Activated CD8-positive, alpha-beta memory T cell treated with anti-CD3 and anti-CD28 coated beads for 4 hours (primary cell): Measurements from ENCODE around the gene PINK1.
A peak's percentile ranks its signal among the peaks of the same experiment; 100 is the strongest.

ENCODE experiments used
- DNase-seq, 2 donors: peaks; one replicate each; pipeline ENCODE4 v3.0.0-alpha.2; 2020; ENCODE audit warnings: low read depth in 2 of 2

The PINK1 gene

GRCh38 chr1:20610970-20611369 is 22.3 kb upstream of the PINK1 start:
- DNase-seq, result no peak

DNA sequence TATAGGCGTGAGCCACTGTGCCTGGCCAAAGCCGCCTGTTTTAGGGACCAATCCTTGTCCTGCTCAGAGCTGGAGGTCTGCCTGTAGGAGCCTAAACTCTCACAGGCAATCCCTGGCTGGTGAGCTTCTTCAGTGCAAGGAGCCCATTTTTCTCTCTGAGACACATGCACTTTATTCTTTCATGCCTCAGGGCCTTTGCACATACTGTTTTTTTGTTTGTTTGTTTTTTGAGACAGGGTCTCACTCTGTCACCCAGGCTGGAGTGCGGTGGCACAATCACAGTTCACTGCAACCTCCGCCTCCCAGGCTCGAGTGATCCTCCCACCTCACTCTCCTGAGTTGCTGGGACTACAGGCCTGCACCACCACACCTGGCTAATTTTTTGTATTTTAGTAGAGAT is 21.6 kb upstream of the PINK1 start:
- no peak for DNase-seq

- no peak for DNase-seq
These were observed 21.0 kb upstream of the PINK1 start for GRCh38 chr1:20612221-20612746.

- no peak for DNase-seq
These were observed 19.1 kb upstream of the PINK1 start for GRCh38 chr1:20614131-20614579.

GRCh38 chr1:20615946-20616846 is 17.1 kb upstream of the PINK1 start:
- DNase-seq, result no peak

GRCh38 chr1:20616847-20617487 is 16.3 kb upstream of the PINK1 start:
- DNase-seq, result no peak

GRCh38 chr1:20618550-20618949 is 14.7 kb upstream of the PINK1 start:
- DNase-seq, result no peak

GRCh38 chr1:20619999-20620398 is 13.3 kb upstream of the PINK1 start:
- DNase-seq, result no peak

GRCh38 chr1:20621012-20621411 is 12.2 kb upstream of the PINK1 start:
- no peak for DNase-seq

GRCh38 chr1:20624709-20625108 is 8.5 kb upstream of the PINK1 start:
- DNase-seq, result no peak

GRCh38 chr1:20625176-20626097 is 7.8 kb upstream of the PINK1 start:
- no peak for DNase-seq

- no peak for DNase-seq
These were observed 7.2 kb upstream of the PINK1 start for GRCh38 chr1:20626098-20626427.

DNA sequence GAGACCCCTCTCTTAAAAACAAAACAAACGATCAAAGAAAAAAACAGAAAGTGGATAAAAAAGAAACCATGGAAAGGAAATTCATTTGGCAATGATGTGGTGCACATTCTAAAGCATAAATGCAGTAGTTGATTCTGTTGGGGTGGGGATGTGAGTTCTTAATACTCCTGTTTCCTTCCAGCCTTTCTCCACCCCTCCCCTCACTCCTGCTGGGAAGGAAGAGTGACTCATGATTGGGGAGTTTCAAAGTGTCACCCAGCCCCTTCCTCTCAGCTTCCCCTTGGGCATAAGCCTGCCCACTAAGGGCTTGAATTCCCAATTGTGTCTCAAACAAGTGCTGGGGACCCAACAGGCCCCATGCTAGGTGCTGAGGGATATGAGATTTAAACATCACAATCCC is 6.7 kb upstream of the PINK1 start:
- DNase-seq, result no peak

DNA sequence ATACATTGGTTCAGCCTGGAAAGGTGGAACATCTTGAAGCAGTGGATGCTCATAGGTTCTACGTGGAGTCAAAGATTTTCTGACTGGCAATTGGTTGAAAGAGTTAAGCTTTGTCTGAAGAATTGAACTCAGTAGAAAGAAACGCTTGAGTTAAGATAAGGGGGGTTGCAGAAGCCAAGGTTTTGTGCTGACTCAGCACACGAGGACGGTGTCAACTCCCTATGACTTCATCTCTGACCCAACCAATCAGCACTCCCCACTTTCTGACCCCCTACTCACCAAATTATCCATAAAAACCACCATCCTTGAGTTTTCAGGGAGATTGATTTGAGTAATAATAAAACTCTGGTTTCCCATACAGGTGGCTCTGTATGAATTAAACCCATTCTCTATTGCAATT is 2.5 kb upstream of the PINK1 start:
- DNase-seq, result no peak

DNA sequence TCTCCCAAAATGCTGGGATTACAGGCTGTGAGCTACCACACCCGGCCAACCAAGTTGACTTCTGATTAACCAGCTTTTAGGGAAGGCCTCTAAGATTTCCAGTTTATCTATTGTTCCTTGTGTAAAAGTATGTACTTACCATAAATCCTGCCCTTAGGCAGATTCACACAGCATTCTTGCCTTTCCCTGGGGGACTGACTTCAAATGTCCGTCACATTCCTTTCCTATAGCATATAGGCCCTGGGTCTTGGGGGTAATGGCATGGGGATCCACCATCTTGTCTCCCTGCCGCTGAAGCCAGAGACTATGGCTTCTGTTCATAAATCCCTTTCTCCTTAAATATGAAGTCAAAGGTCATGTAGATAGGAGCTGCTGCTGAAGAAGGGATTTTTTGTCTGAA is 872 bp upstream of the PINK1 start:
- no peak for DNase-seq

DNA sequence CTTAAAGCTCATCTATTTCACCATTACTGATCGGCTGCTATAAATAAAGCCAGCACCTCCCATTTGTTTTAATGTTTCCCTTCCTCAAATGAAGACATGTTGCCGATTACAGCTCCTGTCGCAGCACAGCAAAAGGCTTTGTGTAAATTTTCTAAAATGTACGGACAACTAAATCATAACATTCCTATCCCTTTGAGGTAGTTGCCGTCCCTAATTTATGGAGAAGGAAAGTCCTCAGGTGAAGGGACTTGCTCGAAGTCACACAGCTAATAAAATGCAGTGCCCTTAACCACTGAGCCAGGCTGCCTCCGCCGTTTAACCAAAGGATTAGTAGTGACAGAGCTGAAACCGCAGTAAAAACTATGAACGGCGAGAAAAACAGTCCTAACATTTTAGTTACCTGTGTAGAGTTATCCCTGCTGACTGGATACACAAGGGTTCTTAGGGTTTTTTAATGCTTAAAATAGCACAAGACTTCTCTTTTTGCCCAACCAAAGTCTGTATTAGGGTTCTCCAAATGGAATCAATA is 871 bp downstream of the PINK1 start:
- DNase-seq, result no peak

GRCh38 chr1:20634594-20635084 is 1.4 kb downstream of the PINK1 start:
- DNase-seq, result no peak

DNA sequence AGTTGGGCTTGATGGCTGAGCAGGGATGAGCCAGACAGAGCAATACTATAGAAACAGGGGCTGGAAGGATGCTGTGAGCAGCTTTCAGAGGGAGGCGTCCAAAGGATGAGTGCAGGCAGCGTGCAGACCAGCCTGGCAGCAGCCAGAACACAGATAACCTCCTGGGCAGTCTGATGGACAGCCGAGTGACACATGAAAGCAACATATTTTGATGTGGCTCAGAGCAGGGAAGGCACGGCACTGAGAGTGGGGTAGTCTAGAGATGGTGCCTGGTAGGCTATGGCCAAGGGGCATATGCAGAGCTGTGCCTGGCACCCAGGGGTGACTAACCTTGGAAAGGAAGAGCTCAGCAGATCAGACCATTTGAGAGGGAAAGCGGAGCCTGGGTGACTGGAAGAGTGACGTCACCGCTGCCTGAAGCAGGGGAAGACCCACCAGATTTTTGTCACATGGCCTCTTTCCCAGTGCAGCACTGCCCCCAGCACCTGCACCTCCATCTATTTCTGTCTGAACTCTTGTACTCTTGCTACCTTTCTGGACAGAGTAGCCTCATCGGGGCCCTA is 3.6 kb downstream of the PINK1 start:
- no peak for DNase-seq

DNA sequence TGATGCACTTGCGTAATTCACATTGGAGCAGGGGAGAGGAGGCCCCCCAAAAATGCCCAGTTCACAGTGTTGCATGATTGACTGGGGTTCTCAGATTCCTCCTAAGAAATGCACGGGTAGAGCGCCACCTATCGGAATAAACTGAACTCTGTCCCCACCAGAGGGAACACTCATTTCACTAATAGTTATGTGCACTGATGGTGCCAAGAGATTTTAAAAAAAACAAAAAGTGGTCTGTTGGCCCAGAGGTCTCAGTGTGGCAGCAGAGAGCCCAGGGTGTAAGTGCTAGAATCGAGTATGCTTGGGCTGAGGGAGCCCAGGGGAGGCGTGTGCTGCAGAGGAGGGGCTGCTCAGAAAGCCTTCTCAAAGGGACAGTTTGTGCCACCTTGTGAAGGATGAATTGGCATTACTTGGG is 6.9 kb downstream of the PINK1 start:
- peak; percentile 15 to 28 for DNase-seq

GRCh38 chr1:20641975-20642374 is 8.7 kb downstream of the PINK1 start:
- DNase-seq, result no peak

- no peak for DNase-seq
These were observed 9.8 kb downstream of the PINK1 start for GRCh38 chr1:20643080-20643479.
